SK-N-SH treated with all-trans-retinoic acid at 6 μM for 48 hours (cell line): ENCODE data around the gene FRS2.

Experiments used
- ARNTL ChIP-seq: fragments of 450-650 bp; formaldehyde crosslinking; IDR thresholded peaks from 2 replicates; pipeline ENCODE4 v1.5.0; 2020; ENCODE audit warnings: low read depth, mild to moderate bottlenecking, moderate library complexity, borderline replicate concordance
- BACH2 ChIP-seq: fragments of 250-450 bp; sonication (Bioruptor Pico); IDR thresholded peaks from 2 replicates; pipeline ENCODE4 v1.9.0; 2021; ENCODE audit warnings: mild to moderate bottlenecking, borderline replicate concordance
- CSRNP3 ChIP-seq: fragments of 250-450 bp; sonication (Bioruptor Pico); IDR thresholded peaks from 2 replicates; pipeline ENCODE4 v1.5.1; 2021; ENCODE audit warnings: mild to moderate bottlenecking, moderate library complexity
- ESRRG ChIP-seq: fragments of 250-450 bp; sonication (Bioruptor Pico); IDR thresholded peaks from 2 replicates; pipeline ENCODE4 v1.6.1; 2021; ENCODE audit warnings: mild to moderate bottlenecking
- GLIS3 ChIP-seq: fragments of 250-450 bp; sonication (Bioruptor Pico); IDR thresholded peaks from 2 replicates; pipeline ENCODE4 v1.5.0; 2020; ENCODE audit warnings: mild to moderate bottlenecking, moderate library complexity
- ISL1 ChIP-seq: fragments of 250-450 bp; sonication (Bioruptor Pico); IDR thresholded peaks from 2 replicates; pipeline ENCODE4 v2.1.2; 2022; ENCODE audit warnings: mild to moderate bottlenecking, moderate library complexity
- PATZ1 ChIP-seq: fragments of 250-450 bp; sonication (Bioruptor Pico); IDR thresholded peaks from 2 replicates; pipeline ENCODE4 v1.8.0; 2020; ENCODE audit warnings: mild to moderate bottlenecking, moderate library complexity, borderline replicate concordance
- POU6F1 ChIP-seq: fragments of 250-450 bp; sonication (Bioruptor Pico); IDR thresholded peaks from 2 replicates; pipeline ENCODE4 v1.8.0; 2021; ENCODE audit warnings: low read depth, mild to moderate bottlenecking, moderate library complexity, borderline replicate concordance
- SNAI2 ChIP-seq: fragments of 250-450 bp; sonication (Bioruptor Pico); IDR thresholded peaks from 2 replicates; pipeline ENCODE4 v1.5.0; 2020; ENCODE audit warnings: mild to moderate bottlenecking, moderate library complexity
- TCF4 ChIP-seq: fragments of 250-450 bp; sonication (Bioruptor Pico); IDR thresholded peaks from 2 replicates; pipeline ENCODE4 v1.8.0; 2021; ENCODE audit warnings: mild to moderate bottlenecking, moderate library complexity, borderline replicate concordance
- TOX ChIP-seq: fragments of 250-450 bp; sonication (Bioruptor Pico); IDR thresholded peaks from 2 replicates; pipeline ENCODE4 v1.8.0; 2021; ENCODE audit warnings: mild to moderate bottlenecking, moderate library complexity, borderline replicate concordance
- ZFP3 ChIP-seq: fragments of 250-450 bp; sonication (Bioruptor Pico); IDR thresholded peaks from 2 replicates; pipeline ENCODE4 v1.5.0; 2020; ENCODE audit warnings: mild to moderate bottlenecking, moderate library complexity
- ZFP30 ChIP-seq: fragments of 450-650 bp; formaldehyde crosslinking; IDR thresholded peaks from 2 replicates; pipeline ENCODE4 v1.5.0; 2022; ENCODE audit warnings: mild to moderate bottlenecking, moderate library complexity
- ZNF565 ChIP-seq: fragments of 450-650 bp; formaldehyde crosslinking; conservative IDR thresholded peaks from 2 replicates; pipeline ENCODE4 v1.5.0; 2020; ENCODE audit warnings: low read depth, mild to moderate bottlenecking, moderate library complexity

- no peak for TF ChIP-seq ISL1 (CRISPR knock-in tag)
- TF ChIP-seq CSRNP3 (CRISPR knock-in tag), result no peak
- TF ChIP-seq TCF4 (CRISPR knock-in tag), result no peak
- no peak for TF ChIP-seq ARNTL
- TF ChIP-seq GLIS3 (CRISPR knock-in tag), result no peak
- no peak for TF ChIP-seq SNAI2 (CRISPR knock-in tag)
- no peak for TF ChIP-seq POU6F1 (CRISPR knock-in tag)
- no peak for TF ChIP-seq ZFP3 (CRISPR knock-in tag)
- TF ChIP-seq PATZ1 (CRISPR knock-in tag), result no peak
- no peak for TF ChIP-seq BACH2 (CRISPR knock-in tag)
- no peak for TF ChIP-seq TOX (CRISPR knock-in tag)
- TF ChIP-seq ZNF565 (CRISPR knock-in tag), result no peak
- no peak for TF ChIP-seq ZFP30 (CRISPR knock-in tag)
- TF ChIP-seq ESRRG (CRISPR knock-in tag), result no peak
Measured at GRCh38 chr12:69500631-69501030, 30.4 kb downstream of the FRS2 start.
